ENCODE data around the gene SBF2. TPM values are rescaled to one million over a fixed set of nuclear protein-coding genes. Genes with fewer than 3 reads are reported as not detected.
A peak's percentile ranks its signal among the peaks of the same experiment; 100 is the strongest.

Gene SBF2
- polyA plus RNA-seq: 10 to 100 TPM in 1 of 2 donors, 1 to 10 TPM in 1; 8.5 to 12.1 TPM

DNA sequence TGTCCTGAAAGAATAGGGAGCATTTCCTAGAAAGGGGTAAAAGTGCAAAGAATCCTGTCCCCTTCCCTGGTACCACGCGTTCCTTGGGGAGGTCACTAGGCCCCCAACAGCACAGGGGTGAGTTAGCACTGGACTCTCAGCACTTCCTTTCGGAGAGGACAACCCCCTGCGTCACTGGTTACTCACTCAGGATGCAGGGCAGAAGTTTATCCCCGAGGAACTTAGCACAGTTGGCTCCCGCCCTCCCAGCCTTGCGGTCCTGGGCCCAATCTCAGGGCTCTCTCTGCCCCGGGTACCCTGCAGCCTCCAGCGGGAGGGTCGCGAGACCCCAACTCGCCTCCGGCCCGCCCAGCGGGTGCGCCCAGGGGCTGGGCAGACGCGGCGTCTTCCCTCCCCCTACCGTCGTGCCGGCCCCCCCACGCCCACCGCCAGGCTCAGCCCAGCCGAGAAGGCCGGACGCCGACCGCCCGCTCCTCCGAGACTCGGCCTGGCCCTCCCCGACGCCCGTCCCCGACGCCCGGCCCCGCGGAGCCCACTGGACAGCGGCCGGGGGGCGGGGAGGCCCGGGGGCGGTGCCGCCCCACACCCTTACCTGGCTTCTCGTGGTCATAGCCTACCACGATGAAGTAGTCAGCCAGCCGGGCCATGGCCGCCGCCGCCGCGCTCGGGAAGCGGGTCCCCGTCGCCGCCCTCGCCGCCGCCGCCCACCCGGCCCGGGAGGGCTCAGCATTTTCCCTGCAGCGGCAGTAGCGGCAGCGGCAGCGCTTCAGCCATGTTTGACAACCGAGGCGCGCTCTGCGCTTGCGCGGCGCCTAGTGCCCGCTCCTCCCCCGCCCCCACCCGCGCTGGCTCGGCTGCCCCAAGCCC is at the start of gene SBF2:
Gene SBF2 (minus strand): TSS at position 797 of the 867 bp plus-strand sequence. CDS start 150 bp downstream, at position 647.
- Histone ChIP-seq H3K4me1 (ENCODE audit: control insufficient read depth in 2 of 2, insufficient read depth in 2 of 2, low read length in 1 of 2) (peaks cover 7 to 9% of the 10 kb centered on the region in 2 donors), H3K9me3 (ENCODE audit: control insufficient read depth in 2 of 2, insufficient read depth in 1 of 2, low read depth in 1 of 2, low read length in 1 of 2) (no peaks in the 10 kb centered on the region), H3K4me3 (ENCODE audit: low read depth in 1 of 2, low read length in 2 of 2) (peak within 1 kb of the TSS; percentile 59 to 75), H3K27ac (ENCODE audit: low read depth in 2 of 2, low read length in 1 of 2) (peak within 1 kb of the TSS; percentile 89 to 94), H3K36me3 (ENCODE audit: control insufficient read depth in 2 of 2, insufficient read depth in 2 of 2, low read length in 1 of 2) (peaks cover 0 to 2% of the 10 kb centered on the region in 2 donors), H3K27me3 (ENCODE audit: control insufficient read depth in 1 of 2, insufficient read depth in 2 of 2, low read length in 2 of 2) (no peaks in the 10 kb centered on the region)
- 1% methylated on average over 60 to 81 of the region's 81 CpGs for WGBS, 2 donors

- Histone ChIP-seq H3K27me3 (ENCODE audit: control insufficient read depth in 1 of 2, insufficient read depth in 2 of 2, low read length in 2 of 2) (no peaks in the 10 kb centered on the region), H3K4me1 (ENCODE audit: control insufficient read depth in 2 of 2, insufficient read depth in 2 of 2, low read length in 1 of 2) (no peaks in the 10 kb centered on the region), H3K36me3 (ENCODE audit: control insufficient read depth in 2 of 2, insufficient read depth in 2 of 2, low read length in 1 of 2) (no peaks in the 10 kb centered on the region), H3K27ac (ENCODE audit: low read depth in 2 of 2, low read length in 1 of 2) (no peak overlapping the region), H3K4me3 (ENCODE audit: low read depth in 1 of 2, low read length in 2 of 2) (no peak overlapping the region), H3K9me3 (ENCODE audit: control insufficient read depth in 2 of 2, insufficient read depth in 1 of 2, low read depth in 1 of 2, low read length in 1 of 2) (no peaks in the 10 kb centered on the region)
These were observed 44.3 kb upstream of the SBF2 start for GRCh38 chr11:10338287-10338686.

GRCh38 chr11:10333490-10333889 is 39.5 kb upstream of the SBF2 start:
- Histone ChIP-seq H3K4me3 (ENCODE audit: low read depth in 1 of 2, low read length in 2 of 2) (no peak overlapping the region), H3K9me3 (ENCODE audit: control insufficient read depth in 2 of 2, insufficient read depth in 1 of 2, low read depth in 1 of 2, low read length in 1 of 2) (no peaks in the 10 kb centered on the region), H3K27ac (ENCODE audit: low read depth in 2 of 2, low read length in 1 of 2) (no peak overlapping the region), H3K27me3 (ENCODE audit: control insufficient read depth in 1 of 2, insufficient read depth in 2 of 2, low read length in 2 of 2) (no peaks in the 10 kb centered on the region), H3K36me3 (ENCODE audit: control insufficient read depth in 2 of 2, insufficient read depth in 2 of 2, low read length in 1 of 2) (no peaks in the 10 kb centered on the region), H3K4me1 (ENCODE audit: control insufficient read depth in 2 of 2, insufficient read depth in 2 of 2, low read length in 1 of 2) (no peaks in the 10 kb centered on the region)
- WGBS, 2 donors: 67 to 70% methylated on average over 1 of the region's 1 CpG

DNA sequence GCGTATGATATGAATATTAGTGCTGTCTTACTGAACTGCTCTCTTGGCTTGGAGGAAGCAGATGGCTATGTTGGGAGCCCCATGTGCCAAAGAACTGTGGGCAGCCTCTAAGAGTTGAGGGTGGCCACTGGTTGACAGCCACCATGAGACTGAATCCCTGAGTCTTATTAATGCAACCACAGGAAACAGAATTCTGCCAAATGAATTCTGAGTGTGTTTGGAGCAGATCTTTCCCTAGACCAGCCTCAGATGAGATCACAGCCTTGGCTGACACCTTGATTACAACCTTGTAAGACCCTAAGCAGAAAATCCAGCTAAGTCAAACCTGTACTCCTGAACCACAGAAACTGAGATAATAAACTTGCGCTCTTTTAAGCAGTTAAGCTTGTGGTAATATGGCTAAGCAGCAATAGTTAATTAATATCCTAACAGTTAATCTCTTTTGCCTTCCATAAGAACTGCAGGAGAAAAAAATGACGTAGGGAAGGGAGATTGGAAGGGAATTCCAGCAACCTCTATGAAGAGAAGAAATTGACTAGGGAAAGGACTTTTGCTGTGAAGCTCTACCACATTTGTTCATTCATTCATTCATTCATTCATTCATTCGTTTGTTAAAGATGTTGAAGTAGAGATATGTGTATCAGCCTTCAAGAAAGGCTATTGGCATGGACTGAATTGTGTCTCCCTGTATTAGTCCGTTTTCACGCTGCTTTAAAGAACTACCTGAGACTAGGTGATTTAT is 37.7 kb upstream of the SBF2 start:
- Histone ChIP-seq H3K36me3 (ENCODE audit: control insufficient read depth in 2 of 2, insufficient read depth in 2 of 2, low read length in 1 of 2) (no peaks in the 10 kb centered on the region), H3K4me3 (ENCODE audit: low read depth in 1 of 2, low read length in 2 of 2) (no peak overlapping the region), H3K27ac (ENCODE audit: low read depth in 2 of 2, low read length in 1 of 2) (no peak overlapping the region), H3K27me3 (ENCODE audit: control insufficient read depth in 1 of 2, insufficient read depth in 2 of 2, low read length in 2 of 2) (no peaks in the 10 kb centered on the region), H3K4me1 (ENCODE audit: control insufficient read depth in 2 of 2, insufficient read depth in 2 of 2, low read length in 1 of 2) (no peaks in the 10 kb centered on the region), H3K9me3 (ENCODE audit: control insufficient read depth in 2 of 2, insufficient read depth in 1 of 2, low read depth in 1 of 2, low read length in 1 of 2) (no peaks in the 10 kb centered on the region)
- WGBS, 2 donors: 88 to 89% methylated on average over 6 of the region's 6 CpGs

DNA sequence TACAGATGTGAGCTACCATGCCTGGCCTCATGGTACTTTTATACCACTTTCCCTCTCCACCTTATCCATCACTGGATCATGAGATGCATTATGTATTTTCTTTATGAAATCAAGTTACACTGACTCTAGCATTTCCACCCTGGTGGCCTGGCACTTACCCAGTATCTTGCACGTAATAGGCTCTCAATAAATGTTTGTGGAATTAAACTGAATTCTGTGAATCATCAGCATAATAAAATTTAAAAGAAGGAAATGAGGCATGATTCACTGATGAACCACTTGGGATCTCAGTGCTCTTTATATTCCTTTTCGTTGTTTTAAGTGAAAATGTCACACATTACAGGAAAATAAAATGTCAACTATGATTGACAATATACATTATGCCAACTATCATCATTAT is 35.9 kb upstream of the SBF2 start:
- Histone ChIP-seq H3K4me3 (ENCODE audit: low read depth in 1 of 2, low read length in 2 of 2) (no peak overlapping the region), H3K4me1 (ENCODE audit: control insufficient read depth in 2 of 2, insufficient read depth in 2 of 2, low read length in 1 of 2) (no peaks in the 10 kb centered on the region), H3K9me3 (ENCODE audit: control insufficient read depth in 2 of 2, insufficient read depth in 1 of 2, low read depth in 1 of 2, low read length in 1 of 2) (no peaks in the 10 kb centered on the region), H3K27ac (ENCODE audit: low read depth in 2 of 2, low read length in 1 of 2) (no peak overlapping the region), H3K27me3 (ENCODE audit: control insufficient read depth in 1 of 2, insufficient read depth in 2 of 2, low read length in 2 of 2) (no peaks in the 10 kb centered on the region), H3K36me3 (ENCODE audit: control insufficient read depth in 2 of 2, insufficient read depth in 2 of 2, low read length in 1 of 2) (no peaks in the 10 kb centered on the region)
- 51 to 59% methylated on average over 2 of the region's 2 CpGs for WGBS, 2 donors

DNA sequence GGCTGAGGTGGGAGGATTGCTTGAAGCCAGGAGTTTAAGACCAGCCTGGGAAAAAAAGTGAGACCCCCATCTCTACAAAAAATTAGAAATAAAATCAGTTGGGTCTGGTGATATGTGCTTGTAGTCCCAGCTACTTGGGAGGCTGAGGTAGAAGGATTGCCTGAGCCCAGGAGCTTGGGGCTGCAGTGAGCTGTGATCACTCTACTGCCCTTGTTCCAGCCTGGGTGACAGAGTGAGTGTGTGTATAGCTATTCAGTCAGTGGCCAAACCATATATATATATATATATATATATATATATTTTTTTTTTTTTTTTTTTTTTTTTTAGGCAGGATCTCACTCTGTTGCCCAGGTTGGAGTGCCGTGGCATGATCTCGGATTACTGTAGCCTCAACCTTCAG is 35.3 kb upstream of the SBF2 start:
- no peaks in the 10 kb centered on the region for H3K4me1 ChIP-seq (ENCODE audit: control insufficient read depth in 2 of 2, insufficient read depth in 2 of 2, low read length in 1 of 2)
- H3K4me3 ChIP-seq (ENCODE audit: low read depth in 1 of 2, low read length in 2 of 2): no peak overlapping the region
- no peaks in the 10 kb centered on the region for H3K9me3 ChIP-seq (ENCODE audit: control insufficient read depth in 2 of 2, insufficient read depth in 1 of 2, low read depth in 1 of 2, low read length in 1 of 2)
- no peaks in the 10 kb centered on the region for H3K36me3 ChIP-seq (ENCODE audit: control insufficient read depth in 2 of 2, insufficient read depth in 2 of 2, low read length in 1 of 2)
- no peaks in the 10 kb centered on the region for H3K27me3 ChIP-seq (ENCODE audit: control insufficient read depth in 1 of 2, insufficient read depth in 2 of 2, low read length in 2 of 2)
- H3K27ac ChIP-seq (ENCODE audit: low read depth in 2 of 2, low read length in 1 of 2): no peak overlapping the region
- WGBS, 2 donors: 97 to 100% methylated on average over 2 of the region's 2 CpGs

GRCh38 chr11:10328314-10329098 is 34.5 kb upstream of the SBF2 start:
- Histone ChIP-seq H3K4me3 (ENCODE audit: low read depth in 1 of 2, low read length in 2 of 2) (no peak overlapping the region), H3K36me3 (ENCODE audit: control insufficient read depth in 2 of 2, insufficient read depth in 2 of 2, low read length in 1 of 2) (no peaks in the 10 kb centered on the region), H3K27ac (ENCODE audit: low read depth in 2 of 2, low read length in 1 of 2) (no peak overlapping the region), H3K4me1 (ENCODE audit: control insufficient read depth in 2 of 2, insufficient read depth in 2 of 2, low read length in 1 of 2) (no peaks in the 10 kb centered on the region), H3K9me3 (ENCODE audit: control insufficient read depth in 2 of 2, insufficient read depth in 1 of 2, low read depth in 1 of 2, low read length in 1 of 2) (no peaks in the 10 kb centered on the region), H3K27me3 (ENCODE audit: control insufficient read depth in 1 of 2, insufficient read depth in 2 of 2, low read length in 2 of 2) (no peaks in the 10 kb centered on the region)
- WGBS, 2 donors: 48 to 70% methylated on average over 3 of the region's 3 CpGs

- Histone ChIP-seq H3K27me3 (ENCODE audit: control insufficient read depth in 1 of 2, insufficient read depth in 2 of 2, low read length in 2 of 2) (no peaks in the 10 kb centered on the region), H3K4me1 (ENCODE audit: control insufficient read depth in 2 of 2, insufficient read depth in 2 of 2, low read length in 1 of 2) (no peaks in the 10 kb centered on the region), H3K36me3 (ENCODE audit: control insufficient read depth in 2 of 2, insufficient read depth in 2 of 2, low read length in 1 of 2) (no peaks in the 10 kb centered on the region), H3K9me3 (ENCODE audit: control insufficient read depth in 2 of 2, insufficient read depth in 1 of 2, low read depth in 1 of 2, low read length in 1 of 2) (no peaks in the 10 kb centered on the region), H3K4me3 (ENCODE audit: low read depth in 1 of 2, low read length in 2 of 2) (no peak overlapping the region), H3K27ac (ENCODE audit: low read depth in 2 of 2, low read length in 1 of 2) (peak overlapping the region; percentile 52 to 54)
These were observed 33.2 kb upstream of the SBF2 start for GRCh38 chr11:10327254-10327653.
